ENCODE measurements around the gene OPCML.

The OPCML gene

GRCh38 chr11:132858223-132858622 lies 674.1 kb downstream of the OPCML start:
- H3K9me3 ChIP-seq (ENCODE audit: insufficient read depth, low read length): no peaks in the 10 kb centered on the region
- no peaks in the 10 kb centered on the region for H3K79me2 ChIP-seq (ENCODE audit: insufficient read depth, low read length)
- H3F3A ChIP-seq (ENCODE audit: insufficient read depth): no peaks in the 10 kb centered on the region
- H3K9ac ChIP-seq (ENCODE audit: low read length): no peak overlapping the region
- H3K4me2 ChIP-seq (ENCODE audit: low read depth, low read length, poor library complexity, severe bottlenecking): no peak overlapping the region
- H3K27ac ChIP-seq (ENCODE audit: low read depth, low read length): no peak overlapping the region
- H3K27me3 ChIP-seq (ENCODE audit: low read length): no peaks in the 10 kb centered on the region
- no peaks in the 10 kb centered on the region for H4K20me1 ChIP-seq (ENCODE audit: low read depth, low read length)
- no peak overlapping the region for H2AFZ ChIP-seq (ENCODE audit: low read depth, low read length, severe bottlenecking)
- TF ChIP-seq CTCF (IDR thresholded peaks at IDR 0.05; ENCODE audit: insufficient read depth, low read length, poor library complexity, severe bottlenecking) (no peak), EZH2phosphoT487 (conservative IDR thresholded peaks at IDR 0.05; ENCODE audit: low read length) (no peak)
- H3K36me3 ChIP-seq (ENCODE audit: low read length): no peaks in the 10 kb centered on the region
- H3K9me2 ChIP-seq (replicated peaks; ENCODE audit: insufficient read depth, low read length): no peaks in the 10 kb centered on the region
- H3K4me3 ChIP-seq (ENCODE audit: insufficient read depth, low read length, poor library complexity, severe bottlenecking): no peak overlapping the region

- Histone ChIP-seq H3K9ac (ENCODE audit: low read length) (no peak overlapping the region), H3K27ac (ENCODE audit: low read depth, low read length) (no peak overlapping the region), H3K79me2 (ENCODE audit: insufficient read depth, low read length) (no peaks in the 10 kb centered on the region), H4K20me1 (ENCODE audit: low read depth, low read length) (no peaks in the 10 kb centered on the region), H3K4me2 (ENCODE audit: low read depth, low read length, poor library complexity, severe bottlenecking) (no peak overlapping the region), H3F3A (ENCODE audit: insufficient read depth) (no peaks in the 10 kb centered on the region), H2AFZ (ENCODE audit: low read depth, low read length, severe bottlenecking) (no peak overlapping the region), H3K9me3 (ENCODE audit: insufficient read depth, low read length) (no peaks in the 10 kb centered on the region), H3K27me3 (ENCODE audit: low read length) (no peaks in the 10 kb centered on the region), H3K36me3 (ENCODE audit: low read length) (no peaks in the 10 kb centered on the region), H3K9me2 (replicated peaks; ENCODE audit: insufficient read depth, low read length) (no peaks in the 10 kb centered on the region), H3K4me3 (ENCODE audit: insufficient read depth, low read length, poor library complexity, severe bottlenecking) (no peak overlapping the region)
- TF ChIP-seq EZH2phosphoT487 (conservative IDR thresholded peaks at IDR 0.05; ENCODE audit: low read length) (no peak), CTCF (IDR thresholded peaks at IDR 0.05; ENCODE audit: insufficient read depth, low read length, poor library complexity, severe bottlenecking) (no peak)
Observed at GRCh38 chr11:132856032-132856431, 676.3 kb downstream of the OPCML start.

- Histone ChIP-seq H3F3A (ENCODE audit: insufficient read depth) (no peaks in the 10 kb centered on the region), H3K4me3 (ENCODE audit: insufficient read depth, low read length, poor library complexity, severe bottlenecking) (no peak overlapping the region), H3K27ac (ENCODE audit: low read depth, low read length) (no peak overlapping the region), H4K20me1 (ENCODE audit: low read depth, low read length) (no peaks in the 10 kb centered on the region), H3K9ac (ENCODE audit: low read length) (no peak overlapping the region), H3K27me3 (ENCODE audit: low read length) (no peaks in the 10 kb centered on the region), H3K9me2 (replicated peaks; ENCODE audit: insufficient read depth, low read length) (no peaks in the 10 kb centered on the region), H3K36me3 (ENCODE audit: low read length) (no peaks in the 10 kb centered on the region), H3K9me3 (ENCODE audit: insufficient read depth, low read length) (no peaks in the 10 kb centered on the region), H3K4me2 (ENCODE audit: low read depth, low read length, poor library complexity, severe bottlenecking) (no peak overlapping the region), H3K79me2 (ENCODE audit: insufficient read depth, low read length) (no peaks in the 10 kb centered on the region), H2AFZ (ENCODE audit: low read depth, low read length, severe bottlenecking) (no peak overlapping the region)
- no peak for TF ChIP-seq CTCF (IDR thresholded peaks at IDR 0.05; ENCODE audit: insufficient read depth, low read length, poor library complexity, severe bottlenecking)
- no peak for TF ChIP-seq EZH2phosphoT487 (conservative IDR thresholded peaks at IDR 0.05; ENCODE audit: low read length)
Observed at GRCh38 chr11:132855516-132855915, 676.8 kb downstream of the OPCML start.
